Stomach (tissue), 9 donors: ENCODE results near the gene MARK1. TPM values are rescaled to one million over a fixed set of nuclear protein-coding genes. Genes with fewer than 3 reads are reported as not detected.

ENCODE experiments used
- DNase-seq, 2 donors: peaks; one replicate each; pipeline versions ENCODE4 v3.0.0 to v3.0.0-alpha.2; 2013 to 2019
- H3K27ac ChIP-seq, 5 donors: fragments of 200-600 bp in 4 of 5; sonication (generic) in 4 of 5; one replicate each; pipeline ENCODE4 v1.5.1; 2013 to 2019; ENCODE audit warnings: mild to moderate bottlenecking in 1 of 5, moderate library complexity in 1 of 5
- H3K27me3 ChIP-seq, 3 donors: fragments of 200-600 bp; sonication (generic); one replicate each; pipeline ENCODE4 v1.5.1; 2017 to 2019; ENCODE audit warnings: mixed run types in 1 of 3
- H3K36me3 ChIP-seq, 4 donors: fragments of 200-600 bp; sonication (generic); 1 replicate in 3 of 4; 2 replicates in 1 of 4; pipeline ENCODE4 v1.5.1; 2016 to 2019
- H3K4me1 ChIP-seq, 4 donors: fragments of 200-600 bp; sonication (generic); one replicate each; pipeline ENCODE4 v1.5.1; 2016 to 2019
- H3K4me3 ChIP-seq, 4 donors: fragments of 200-600 bp; sonication (generic) in 3 of 4; one replicate each; pipeline ENCODE4 v1.5.1; 2016 to 2019; ENCODE audit warnings: mild to moderate bottlenecking in 1 of 4
- H3K9me3 ChIP-seq, 4 donors: fragments of 200-600 bp; sonication (generic); one replicate each; pipeline ENCODE4 v1.5.1; 2016 to 2019
- EP300 ChIP-seq: sonication (generic); formaldehyde crosslinking; IDR thresholded peaks from one replicate; pipeline ENCODE4 v1.6.1; 2017; ENCODE audit warnings: antibody characterized with exemption
- POLR2A ChIP-seq, 4 donors: fragments of 450-650 bp; IDR thresholded peaks; one replicate each; pipeline ENCODE4 v1.6.1; 2016; ENCODE audit warnings: antibody characterized with exemption in 4 of 4, control low read depth in 2 of 4, mild to moderate bottlenecking in 1 of 4, moderate library complexity in 1 of 4
- POLR2AphosphoS5 ChIP-seq, 3 donors: sonication (generic); formaldehyde crosslinking; IDR thresholded peaks; one replicate each; pipeline ENCODE4 v1.6.1; 2016; ENCODE audit warnings: antibody characterized with exemption in 3 of 3
- WGBS, 5 donors: extraction: QIAGEN DNeasy Blood & Tissue Kit in 3 of 5; methylation state at CpG; one replicate each; pipeline versions ENCODE4 v1.1.5 to v1.1.7; 2013 to 2018; 5-methylcytosine and 5-hydroxymethylcytosine counted together
- intact Hi-C: fragments of 100-400 bp; cut with DNase I; formaldehyde crosslinking; loops from one replicate; pipeline ENCODE4 v1.15.1; 2023; ENCODE audit warnings: low total_unique reads
- polyA plus RNA-seq, 3 donors: library from polyadenylated mRNA; stranded (reverse); fragments of 200-250 nt; gene quantifications; one replicate each; pipeline ENCODE4 v1.2.3, GENCODE V29; 2013
- total RNA-seq, 5 donors: library from RNA; depleted of rRNA; stranded (reverse); fragments of >200 nt; gene quantifications; one replicate each; pipeline versions ENCODE4 v1.1.0 to v1.2.3, GENCODE V29; 2014 to 2016
- TF ChIP-seq, protein P1 (sequence below), 7 experiments: fragments of 450-650 bp in 4 of 7; fragments of 200-600 bp in 3 of 7; sonication (generic) in 3 of 7; IDR thresholded peaks; one replicate each; pipeline ENCODE4 v1.5.1; 2016 to 2019; ENCODE audit warnings: antibody characterized with exemption in 7 of 7, control low read depth in 2 of 7, mild to moderate bottlenecking in 1 of 7
- donor health status: healthy with polysubstance abuse.
- donor health status: Bipolar disorder and iron deficiency.
- donor health status: healthy.

The MARK1 gene
- total and polyA plus RNA-seq, 8 donors = 1.7 to 12.7 (median 3.2) TPM; not detected in 1

DNA sequence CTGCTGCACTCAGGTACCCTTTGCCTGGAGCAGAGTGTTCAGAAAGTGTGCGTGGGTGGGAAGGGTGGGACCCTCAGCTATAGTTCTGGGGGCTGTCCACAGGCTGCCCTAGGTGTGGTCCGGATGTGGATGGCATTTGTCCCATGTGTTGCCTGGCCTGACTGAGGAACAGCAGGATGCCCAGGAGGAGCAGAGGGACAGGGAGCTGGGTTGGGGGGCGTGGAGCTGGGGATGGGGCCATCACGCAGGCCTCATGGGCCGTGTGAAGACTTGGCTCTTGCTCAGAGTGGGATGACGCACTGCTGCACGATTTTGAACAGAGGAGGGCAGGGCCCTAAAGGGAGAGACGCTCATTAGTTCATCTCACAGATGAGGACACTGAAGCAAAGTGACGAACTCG, 179.2 kb downstream of the MARK1 start:
- Histone ChIP-seq H3K27ac (no peak overlapping the region), H3K4me3 (no peak overlapping the region), H3K27me3 (peaks cover 0 to 4% (median 0%) of the 10 kb centered on the region in 3 donors), H3K4me1 (peaks cover 4 to 27% (median 11%) of the 10 kb centered on the region in 4 donors), H3K36me3 (no peaks in the 10 kb centered on the region), H3K9me3 (no peaks in the 10 kb centered on the region)
- TF ChIP-seq POLR2A (IDR thresholded peaks at IDR 0.05) (no peak), POLR2AphosphoS5 (IDR thresholded peaks at IDR 0.05) (no peak), EP300 (no peak)
- TF ChIP-seq, protein P1, sequence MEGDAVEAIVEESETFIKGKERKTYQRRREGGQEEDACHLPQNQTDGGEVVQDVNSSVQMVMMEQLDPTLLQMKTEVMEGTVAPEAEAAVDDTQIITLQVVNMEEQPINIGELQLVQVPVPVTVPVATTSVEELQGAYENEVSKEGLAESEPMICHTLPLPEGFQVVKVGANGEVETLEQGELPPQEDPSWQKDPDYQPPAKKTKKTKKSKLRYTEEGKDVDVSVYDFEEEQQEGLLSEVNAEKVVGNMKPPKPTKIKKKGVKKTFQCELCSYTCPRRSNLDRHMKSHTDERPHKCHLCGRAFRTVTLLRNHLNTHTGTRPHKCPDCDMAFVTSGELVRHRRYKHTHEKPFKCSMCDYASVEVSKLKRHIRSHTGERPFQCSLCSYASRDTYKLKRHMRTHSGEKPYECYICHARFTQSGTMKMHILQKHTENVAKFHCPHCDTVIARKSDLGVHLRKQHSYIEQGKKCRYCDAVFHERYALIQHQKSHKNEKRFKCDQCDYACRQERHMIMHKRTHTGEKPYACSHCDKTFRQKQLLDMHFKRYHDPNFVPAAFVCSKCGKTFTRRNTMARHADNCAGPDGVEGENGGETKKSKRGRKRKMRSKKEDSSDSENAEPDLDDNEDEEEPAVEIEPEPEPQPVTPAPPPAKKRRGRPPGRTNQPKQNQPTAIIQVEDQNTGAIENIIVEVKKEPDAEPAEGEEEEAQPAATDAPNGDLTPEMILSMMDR (IDR thresholded peaks at IDR 0.05) = no peak
- DNase-seq = no peak
- intact Hi-C loops = no loop called here
- WGBS, 5 donors = 85 to 90% (median 87%) methylated on average over 9 to 10 of the region's 10 CpGs

DNA sequence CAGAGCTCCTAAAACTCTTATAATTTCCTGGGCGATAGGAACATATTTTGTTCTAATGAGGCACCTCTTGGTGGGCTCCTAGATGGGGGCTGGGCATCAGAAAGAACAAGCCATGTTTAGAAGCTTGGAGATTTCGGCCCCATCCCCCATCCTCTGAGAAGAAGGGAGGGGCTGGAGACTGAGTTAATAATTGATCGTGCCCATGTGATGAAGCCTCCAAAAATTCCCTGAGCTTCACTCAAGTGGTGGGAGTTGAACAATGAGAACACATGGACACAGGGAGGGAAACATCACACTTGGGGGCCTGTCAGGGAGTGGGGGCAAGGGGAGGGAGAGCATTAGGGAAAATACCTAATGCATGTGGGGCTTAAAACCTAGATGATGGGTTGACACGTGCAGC, 180.3 kb downstream of the MARK1 start:
- TF ChIP-seq POLR2AphosphoS5 (IDR thresholded peaks at IDR 0.05) (no peak), EP300 (no peak), POLR2A (IDR thresholded peaks at IDR 0.05) (no peak)
- TF ChIP-seq, protein P1 (IDR thresholded peaks at IDR 0.05) = no peak
- intact Hi-C loops = no loop called here
- Histone ChIP-seq H3K4me3 (no peak overlapping the region), H3K27ac (no peak overlapping the region), H3K27me3 (peaks cover 0 to 4% (median 0%) of the 10 kb centered on the region in 3 donors), H3K36me3 (no peaks in the 10 kb centered on the region), H3K4me1 (peaks cover 4 to 27% (median 11%) of the 10 kb centered on the region in 4 donors), H3K9me3 (no peaks in the 10 kb centered on the region)
- no peak for DNase-seq
- 80 to 89% (median 84%) methylated on average over 4 of the region's 4 CpGs for WGBS, 5 donors

DNA sequence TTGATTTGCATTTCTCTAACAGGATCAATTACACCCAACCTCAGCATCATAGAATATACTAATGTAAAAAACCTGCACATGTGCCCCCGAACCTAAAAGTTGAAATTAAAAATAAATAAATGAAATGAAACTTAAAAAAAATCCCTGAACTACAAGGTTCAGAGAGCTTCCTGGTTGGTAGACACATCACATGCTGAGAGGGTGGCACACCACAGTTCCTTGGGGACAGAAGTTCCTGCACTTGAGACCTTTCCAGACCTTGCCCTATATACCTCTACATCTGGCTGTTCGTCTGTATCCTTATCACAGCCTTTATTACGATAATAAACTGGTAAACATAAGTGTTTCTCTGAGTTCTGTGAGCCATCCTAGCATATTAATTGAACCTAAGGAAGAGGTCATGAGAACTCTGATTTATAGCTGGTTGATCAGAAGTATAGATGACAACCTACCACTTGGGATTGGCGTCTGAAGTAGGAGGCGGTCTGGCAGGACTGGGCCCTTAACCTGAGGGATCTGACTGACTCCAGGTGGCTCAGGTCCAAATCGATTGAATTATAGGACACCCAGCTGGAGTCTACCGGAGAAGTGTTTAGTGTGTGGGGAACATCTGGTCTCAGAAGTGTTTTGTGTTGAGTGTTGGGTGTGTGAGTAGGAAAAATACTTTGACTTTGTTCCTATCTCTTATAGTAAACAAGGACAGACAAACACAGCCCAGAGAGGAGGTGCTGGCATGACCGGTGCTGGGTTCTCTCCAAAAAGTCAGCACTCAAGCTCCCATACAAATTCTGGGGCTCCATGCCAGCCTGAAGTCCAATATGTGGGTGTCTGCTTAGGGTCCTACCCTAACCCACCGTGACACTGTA, 181.2 kb downstream of the MARK1 start:
- Histone ChIP-seq H3K4me1 (peaks cover 4 to 27% (median 11%) of the 10 kb centered on the region in 4 donors), H3K27ac (no peak overlapping the region), H3K4me3 (no peak overlapping the region), H3K36me3 (no peaks in the 10 kb centered on the region), H3K27me3 (peaks cover 0 to 4% (median 0%) of the 10 kb centered on the region in 3 donors), H3K9me3 (no peaks in the 10 kb centered on the region)
- DNase-seq = no peak
- intact Hi-C loops = no loop called here
- TF ChIP-seq POLR2A (IDR thresholded peaks at IDR 0.05) = no peak
- TF ChIP-seq, protein P1 (IDR thresholded peaks at IDR 0.05) = no peak
- WGBS, 5 donors = 28 to 49% (median 45%) methylated on average over 9 of the region's 9 CpGs

GRCh38 chr1:220710333-220710732, 182.4 kb downstream of the MARK1 start:
- no peak for TF ChIP-seq POLR2A (IDR thresholded peaks at IDR 0.05)
- TF ChIP-seq EP300 = no peak
- TF ChIP-seq POLR2AphosphoS5 (IDR thresholded peaks at IDR 0.05) = no peak
- TF ChIP-seq, protein P1 (IDR thresholded peaks at IDR 0.05) = no peak
- peaks cover 4 to 27% (median 10%) of the 10 kb centered on the region in 4 donors for H3K4me1 ChIP-seq

More at GRCh38 chr1:220710333-220710732, 182.4 kb downstream of the MARK1 start:
- no peak for DNase-seq
- intact Hi-C loops = no loop called here
- H3K27ac ChIP-seq = peak overlapping the region in 1 of 5 donors; percentile 2
- H3K9me3 ChIP-seq = no peaks in the 10 kb centered on the region
- WGBS, 5 donors = 67 to 84% (median 71%) methylated on average over 4 of the region's 4 CpGs
- H3K4me3 ChIP-seq = no peak overlapping the region
- H3K36me3 ChIP-seq = no peaks in the 10 kb centered on the region
- H3K27me3 ChIP-seq = peaks cover 0 to 4% (median 0%) of the 10 kb centered on the region in 3 donors
